ENCODE measurements around the gene THAP8. TPM values are rescaled to one million over a fixed set of nuclear protein-coding genes. Genes with fewer than 3 reads are reported as not detected.

The THAP8 gene
- total RNA-seq, 1 experiment from 2014 or later = 4.6 TPM

- no TSS peak for BruUV-seq (replicated peaks)
- ChIA-PET POLR2A (ENCODE audit: low non-redundant PET) (no interaction called here), CTCF (no interaction called here)
- DNase-seq (ENCODE audit: low spot score) = no peak
- Histone ChIP-seq H3K4me1 (ENCODE audit: insufficient read depth, low read length, poor library complexity, severe bottlenecking) (peaks cover 5% of the 10 kb centered on the region), H3K4me3 (ENCODE audit: low read depth, low read length, poor library complexity, severe bottlenecking) (no peak overlapping the region), H3K27ac (ENCODE audit: low read depth, low read length, poor library complexity, severe bottlenecking) (no peak overlapping the region), H3K27me3 (replicated peaks; ENCODE audit: insufficient read depth, low read depth, low read length, poor library complexity) (no peaks in the 10 kb centered on the region), H3K9me3 (ENCODE audit: low read depth, low read length, poor library complexity, severe bottlenecking) (no peaks in the 10 kb centered on the region), H3K36me3 (ENCODE audit: insufficient read depth, low read length, poor library complexity, severe bottlenecking) (peaks cover 60% of the 10 kb centered on the region)
- intact Hi-C loops (cut with micrococcal nuclease; ENCODE audit: unreplicated experiment) = loop anchor here (10.0 kb wide), 1 partner anchor 113 kb away; no protein-coding TSS in a partner anchor
- no peak for TF ChIP-seq EZH2 (IDR thresholded peaks at IDR 0.05; ENCODE audit: borderline replicate concordance, low read depth, low read length, poor library complexity, severe bottlenecking)
- TF ChIP-seq, protein P1, sequence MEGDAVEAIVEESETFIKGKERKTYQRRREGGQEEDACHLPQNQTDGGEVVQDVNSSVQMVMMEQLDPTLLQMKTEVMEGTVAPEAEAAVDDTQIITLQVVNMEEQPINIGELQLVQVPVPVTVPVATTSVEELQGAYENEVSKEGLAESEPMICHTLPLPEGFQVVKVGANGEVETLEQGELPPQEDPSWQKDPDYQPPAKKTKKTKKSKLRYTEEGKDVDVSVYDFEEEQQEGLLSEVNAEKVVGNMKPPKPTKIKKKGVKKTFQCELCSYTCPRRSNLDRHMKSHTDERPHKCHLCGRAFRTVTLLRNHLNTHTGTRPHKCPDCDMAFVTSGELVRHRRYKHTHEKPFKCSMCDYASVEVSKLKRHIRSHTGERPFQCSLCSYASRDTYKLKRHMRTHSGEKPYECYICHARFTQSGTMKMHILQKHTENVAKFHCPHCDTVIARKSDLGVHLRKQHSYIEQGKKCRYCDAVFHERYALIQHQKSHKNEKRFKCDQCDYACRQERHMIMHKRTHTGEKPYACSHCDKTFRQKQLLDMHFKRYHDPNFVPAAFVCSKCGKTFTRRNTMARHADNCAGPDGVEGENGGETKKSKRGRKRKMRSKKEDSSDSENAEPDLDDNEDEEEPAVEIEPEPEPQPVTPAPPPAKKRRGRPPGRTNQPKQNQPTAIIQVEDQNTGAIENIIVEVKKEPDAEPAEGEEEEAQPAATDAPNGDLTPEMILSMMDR (conservative IDR thresholded peaks at IDR 0.05; ENCODE audit: low read depth, low read length) = no peak
Measured at GRCh38 chr19:36061367-36061766, 7.3 kb upstream of the THAP8 start.

GRCh38 chr19:36060430-36060829, 6.3 kb upstream of the THAP8 start:
- TF ChIP-seq, protein P1 (conservative IDR thresholded peaks at IDR 0.05; ENCODE audit: low read depth, low read length) = peak; percentile 58
- no peak for TF ChIP-seq EZH2 (IDR thresholded peaks at IDR 0.05; ENCODE audit: borderline replicate concordance, low read depth, low read length, poor library complexity, severe bottlenecking)

DNA sequence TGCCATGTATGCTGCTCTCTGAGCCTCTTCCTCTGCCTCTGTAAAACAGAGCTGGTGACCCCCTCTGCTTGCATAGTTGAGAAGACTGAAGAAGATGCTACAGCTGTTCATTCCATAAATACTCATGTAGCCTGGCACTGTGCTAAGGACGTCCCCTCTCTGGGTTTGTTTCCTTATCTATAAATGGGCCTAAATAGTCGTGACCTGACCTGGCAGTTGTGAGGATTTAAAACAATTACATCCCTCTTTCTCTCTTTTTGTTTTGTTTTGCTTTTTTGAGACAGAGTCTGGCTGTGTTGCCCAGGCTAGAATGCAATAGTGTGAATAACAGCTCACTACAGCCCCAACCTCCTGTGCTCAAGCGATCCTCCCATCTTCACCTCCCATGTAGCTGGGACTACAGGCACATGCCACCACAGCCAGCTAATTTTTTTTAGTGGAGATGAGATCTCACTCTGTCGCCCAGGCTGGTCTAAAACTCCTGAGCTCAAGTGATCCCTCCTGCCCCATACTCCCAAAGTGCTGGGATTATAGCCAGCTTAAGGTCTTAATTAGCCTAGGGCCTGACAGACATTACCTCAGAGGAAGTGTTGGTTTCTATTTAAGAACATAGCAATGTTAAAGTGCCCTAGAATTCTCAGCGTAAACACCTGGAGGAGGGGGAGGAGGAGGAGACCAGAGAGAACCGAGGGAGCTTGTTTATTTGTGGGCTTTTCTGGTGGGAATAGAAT, 5.3 kb upstream of the THAP8 start:
- intact Hi-C loops (cut with micrococcal nuclease; ENCODE audit: unreplicated experiment) = no loop called here
- no peaks in the 10 kb centered on the region for H3K9me3 ChIP-seq (ENCODE audit: low read depth, low read length, poor library complexity, severe bottlenecking)
- no TSS peak for BruUV-seq (replicated peaks)
- H3K4me1 ChIP-seq (ENCODE audit: insufficient read depth, low read length, poor library complexity, severe bottlenecking) = peaks cover 5% of the 10 kb centered on the region
- H3K36me3 ChIP-seq (ENCODE audit: insufficient read depth, low read length, poor library complexity, severe bottlenecking) = peaks cover 43% of the 10 kb centered on the region
- POLR2A ChIA-PET (ENCODE audit: low non-redundant PET) = no interaction called here
- CTCF ChIA-PET = no interaction called here
- no peak for DNase-seq (ENCODE audit: low spot score)
- peak overlapping the region; percentile 23 for H3K27ac ChIP-seq (ENCODE audit: low read depth, low read length, poor library complexity, severe bottlenecking)
- H3K27me3 ChIP-seq (replicated peaks; ENCODE audit: insufficient read depth, low read depth, low read length, poor library complexity) = no peaks in the 10 kb centered on the region
- H3K4me3 ChIP-seq (ENCODE audit: low read depth, low read length, poor library complexity, severe bottlenecking) = no peak overlapping the region
- TF ChIP-seq, protein P1 (conservative IDR thresholded peaks at IDR 0.05; ENCODE audit: low read depth, low read length) = no peak

More at GRCh38 chr19:36060430-36060829, 6.3 kb upstream of the THAP8 start:
- ChIA-PET POLR2A (ENCODE audit: low non-redundant PET) (no interaction called here), CTCF (no interaction called here)
- H3K4me1 ChIP-seq (ENCODE audit: insufficient read depth, low read length, poor library complexity, severe bottlenecking) = peaks cover 5% of the 10 kb centered on the region
- intact Hi-C loops (cut with micrococcal nuclease; ENCODE audit: unreplicated experiment) = loop anchor here (10.0 kb wide), 1 partner anchor 114 kb away; no protein-coding TSS in a partner anchor
- H3K4me3 ChIP-seq (ENCODE audit: low read depth, low read length, poor library complexity, severe bottlenecking) = no peak overlapping the region
- no peaks in the 10 kb centered on the region for H3K9me3 ChIP-seq (ENCODE audit: low read depth, low read length, poor library complexity, severe bottlenecking)
- peaks cover 52% of the 10 kb centered on the region for H3K36me3 ChIP-seq (ENCODE audit: insufficient read depth, low read length, poor library complexity, severe bottlenecking)
- BruUV-seq (replicated peaks) = no TSS peak
- peak; percentile 41 for DNase-seq (ENCODE audit: low spot score)
- H3K27me3 ChIP-seq (replicated peaks; ENCODE audit: insufficient read depth, low read depth, low read length, poor library complexity) = no peaks in the 10 kb centered on the region
- H3K27ac ChIP-seq (ENCODE audit: low read depth, low read length, poor library complexity, severe bottlenecking) = no peak overlapping the region

All from A673 (cell line).